Ovary (tissue), 3 donors: ENCODE data around the gene AP1G1.

Source experiments
- CTCF ChIP-seq, 3 donors: fragments of 450-650 bp in 2 of 3; fragments of 200-600 bp in 1 of 3; IDR thresholded peaks; one replicate each; pipeline versions ENCODE4 v1.5.1 to v1.8.0; 2016 to 2022; ENCODE audit warnings: antibody characterized with exemption in 3 of 3, mild to moderate bottlenecking in 1 of 3
- EP300 ChIP-seq: sonication (generic); formaldehyde crosslinking; IDR thresholded peaks from one replicate; pipeline ENCODE4 v1.6.1; 2017; ENCODE audit warnings: antibody characterized with exemption
- POLR2A ChIP-seq: fragments of 450-650 bp; IDR thresholded peaks from one replicate; pipeline ENCODE4 v1.6.1; 2017; ENCODE audit warnings: antibody characterized with exemption, mild to moderate bottlenecking, moderate library complexity
- donor health status: DM: no; HTN: no; CAD: no.

- no peak for TF ChIP-seq CTCF (IDR thresholded peaks at IDR 0.05)
- no peak for TF ChIP-seq POLR2A
- no peak for TF ChIP-seq EP300
These were observed 14.6 kb downstream of the AP1G1 start for GRCh38 chr16:71794018-71794417.
